PFSK-1 (cell line): ENCODE data around the gene HIBCH.

Source experiments
- FOXP2 ChIP-seq: optimal IDR thresholded peaks from 2 replicates; pipeline ENCODE3; 2011; ENCODE audit warnings: borderline replicate concordance, control low read depth, inconsistent platforms; ENCODE audit not compliant: insufficient read depth; ENCODE audit errors: extremely low read length, extremely low read depth
- POLR2AphosphoS5 ChIP-seq: IDR thresholded peaks from 2 replicates; pipeline ENCODE4 v1.6.1; 2012; ENCODE audit warnings: low read depth, mild to moderate bottlenecking, control low read depth, low read length, moderate library complexity
- SIN3A ChIP-seq: IDR thresholded peaks from 2 replicates; pipeline ENCODE4 v1.6.1; 2012; ENCODE audit warnings: mild to moderate bottlenecking, low read length, moderate library complexity, borderline replicate concordance; ENCODE audit not compliant: insufficient read depth
- TAF1 ChIP-seq: IDR thresholded peaks from 2 replicates; pipeline ENCODE4 v1.6.1; 2012; ENCODE audit warnings: low read length, control low read depth, borderline replicate concordance; ENCODE audit not compliant: insufficient read depth
- TF ChIP-seq, protein P1 (sequence below), 2 experiments: IDR thresholded peaks; 2 replicates each; pipeline versions ENCODE4 v1.6.1 to v1.8.0; 2011 to 2012; ENCODE audit warnings: low read depth in 2 of 2, low read length in 2 of 2, control low read depth in 1 of 2, inconsistent platforms in 1 of 2, mild to moderate bottlenecking in 1 of 2, moderate library complexity in 1 of 2; ENCODE audit not compliant: insufficient read depth in 1 of 2

Gene HIBCH

DNA sequence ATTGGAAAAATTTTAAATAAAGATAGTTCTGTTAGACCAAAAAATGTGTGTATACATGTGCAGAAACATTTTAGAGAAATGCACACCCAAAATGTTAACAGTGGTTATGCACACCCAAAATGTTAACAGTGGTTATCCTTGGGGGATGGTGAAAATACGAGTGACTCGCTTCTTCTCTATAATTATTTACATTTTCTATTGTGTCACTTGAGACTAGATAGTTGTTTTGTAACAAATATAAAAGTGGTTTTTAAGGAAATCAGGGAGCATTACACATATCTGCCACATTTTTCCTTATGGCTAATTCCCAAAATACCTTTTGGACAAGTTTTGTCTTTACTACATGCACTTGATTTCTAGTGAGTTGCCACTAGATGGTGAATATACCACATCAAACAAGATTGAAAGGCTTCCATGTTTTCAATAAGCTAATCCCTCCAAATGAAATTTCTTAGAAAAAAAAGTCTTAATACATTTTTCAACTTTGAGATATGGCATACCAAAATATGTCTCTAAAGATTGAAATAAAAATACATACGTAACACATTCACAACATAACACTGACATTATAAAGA lies 9.0 kb upstream of the HIBCH start:
- TF ChIP-seq FOXP2 (no peak), TAF1 (no peak), POLR2AphosphoS5 (no peak), SIN3A (no peak)
- TF ChIP-seq, protein P1, sequence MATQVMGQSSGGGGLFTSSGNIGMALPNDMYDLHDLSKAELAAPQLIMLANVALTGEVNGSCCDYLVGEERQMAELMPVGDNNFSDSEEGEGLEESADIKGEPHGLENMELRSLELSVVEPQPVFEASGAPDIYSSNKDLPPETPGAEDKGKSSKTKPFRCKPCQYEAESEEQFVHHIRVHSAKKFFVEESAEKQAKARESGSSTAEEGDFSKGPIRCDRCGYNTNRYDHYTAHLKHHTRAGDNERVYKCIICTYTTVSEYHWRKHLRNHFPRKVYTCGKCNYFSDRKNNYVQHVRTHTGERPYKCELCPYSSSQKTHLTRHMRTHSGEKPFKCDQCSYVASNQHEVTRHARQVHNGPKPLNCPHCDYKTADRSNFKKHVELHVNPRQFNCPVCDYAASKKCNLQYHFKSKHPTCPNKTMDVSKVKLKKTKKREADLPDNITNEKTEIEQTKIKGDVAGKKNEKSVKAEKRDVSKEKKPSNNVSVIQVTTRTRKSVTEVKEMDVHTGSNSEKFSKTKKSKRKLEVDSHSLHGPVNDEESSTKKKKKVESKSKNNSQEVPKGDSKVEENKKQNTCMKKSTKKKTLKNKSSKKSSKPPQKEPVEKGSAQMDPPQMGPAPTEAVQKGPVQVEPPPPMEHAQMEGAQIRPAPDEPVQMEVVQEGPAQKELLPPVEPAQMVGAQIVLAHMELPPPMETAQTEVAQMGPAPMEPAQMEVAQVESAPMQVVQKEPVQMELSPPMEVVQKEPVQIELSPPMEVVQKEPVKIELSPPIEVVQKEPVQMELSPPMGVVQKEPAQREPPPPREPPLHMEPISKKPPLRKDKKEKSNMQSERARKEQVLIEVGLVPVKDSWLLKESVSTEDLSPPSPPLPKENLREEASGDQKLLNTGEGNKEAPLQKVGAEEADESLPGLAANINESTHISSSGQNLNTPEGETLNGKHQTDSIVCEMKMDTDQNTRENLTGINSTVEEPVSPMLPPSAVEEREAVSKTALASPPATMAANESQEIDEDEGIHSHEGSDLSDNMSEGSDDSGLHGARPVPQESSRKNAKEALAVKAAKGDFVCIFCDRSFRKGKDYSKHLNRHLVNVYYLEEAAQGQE (IDR thresholded peaks at IDR 0.05; ENCODE audit: insufficient read depth in 1 of 2, low read depth in 2 of 2, low read length in 2 of 2), result no peak

DNA sequence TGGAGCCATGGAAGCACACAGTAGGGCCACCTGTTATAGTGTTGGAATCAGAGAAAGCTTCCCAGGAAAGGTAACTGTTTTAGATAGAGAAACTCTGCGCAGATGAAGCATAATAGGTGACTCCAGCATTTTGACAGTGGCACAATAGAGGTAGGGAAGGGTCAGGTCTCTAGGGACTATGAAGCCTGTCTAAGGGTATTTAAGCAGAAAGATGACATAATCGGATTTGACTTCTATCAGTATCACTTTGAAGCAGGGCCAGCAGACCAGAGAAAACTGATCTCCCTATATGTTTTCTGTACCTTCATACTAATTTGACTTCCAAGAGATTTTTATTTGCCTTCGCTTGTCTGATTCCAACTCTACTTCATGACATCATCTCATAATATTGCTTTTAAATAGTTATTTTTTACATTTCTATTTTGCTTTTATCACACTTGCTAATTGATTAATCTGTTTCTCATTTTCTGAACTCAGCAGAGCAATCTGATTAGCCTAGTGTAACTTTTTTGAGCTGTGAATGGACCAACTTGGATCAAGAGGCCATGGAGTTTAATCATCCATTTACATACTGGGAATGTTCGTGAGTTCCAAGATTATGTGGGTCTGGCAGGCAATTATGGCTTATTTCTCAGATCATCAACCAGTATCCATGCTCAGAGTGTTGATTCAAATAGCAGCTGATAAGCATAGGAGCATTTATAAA lies 8.4 kb upstream of the HIBCH start:
- TF ChIP-seq TAF1, result no peak
- TF ChIP-seq SIN3A, result no peak
- TF ChIP-seq, protein P1 (IDR thresholded peaks at IDR 0.05; ENCODE audit: insufficient read depth in 1 of 2, low read depth in 2 of 2, low read length in 2 of 2), result no peak
- no peak for TF ChIP-seq POLR2AphosphoS5
- TF ChIP-seq FOXP2, result no peak

DNA sequence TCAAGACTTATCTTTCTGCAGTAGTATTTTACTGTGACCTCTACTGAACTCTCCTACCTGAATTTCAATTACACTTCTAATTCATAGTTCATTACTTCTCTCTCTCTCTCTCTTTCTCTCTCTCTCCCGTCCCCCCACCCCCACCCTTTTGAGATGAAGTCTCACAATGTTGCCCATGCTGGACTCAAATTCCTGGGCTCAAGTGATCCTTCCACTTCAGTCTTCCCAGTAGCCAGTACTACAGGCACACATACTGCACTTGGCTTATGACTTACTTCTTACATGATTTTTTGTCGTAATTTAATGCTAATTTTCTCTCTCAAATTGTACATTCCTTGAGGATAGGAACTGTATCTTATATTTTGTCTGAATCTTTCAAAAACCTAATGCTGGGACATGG lies 6.0 kb upstream of the HIBCH start:
- TF ChIP-seq FOXP2 (no peak), SIN3A (no peak), TAF1 (no peak), POLR2AphosphoS5 (no peak)
- TF ChIP-seq, protein P1 (IDR thresholded peaks at IDR 0.05; ENCODE audit: insufficient read depth in 1 of 2, low read depth in 2 of 2, low read length in 2 of 2), result no peak

DNA sequence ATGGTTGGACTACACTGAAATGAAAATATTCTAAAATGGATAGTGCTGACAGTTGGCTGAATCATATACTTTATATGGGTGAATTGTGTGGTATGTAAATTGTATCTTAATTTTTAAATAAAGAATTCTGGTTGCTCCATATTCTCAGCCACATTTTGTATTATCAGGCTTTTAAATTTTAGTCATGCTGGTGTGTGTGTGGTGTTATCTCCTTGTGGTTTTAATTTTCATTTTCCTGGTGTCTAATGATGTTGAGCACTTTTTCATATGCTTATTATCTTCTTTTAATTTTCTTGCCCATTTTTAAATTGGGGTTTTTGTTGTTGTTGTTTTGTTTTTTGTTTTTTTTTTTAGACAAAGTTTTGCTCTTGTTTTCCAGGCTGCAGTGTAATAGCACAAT lies 3.8 kb upstream of the HIBCH start:
- no peak for TF ChIP-seq POLR2AphosphoS5
- TF ChIP-seq FOXP2, result no peak

DNA sequence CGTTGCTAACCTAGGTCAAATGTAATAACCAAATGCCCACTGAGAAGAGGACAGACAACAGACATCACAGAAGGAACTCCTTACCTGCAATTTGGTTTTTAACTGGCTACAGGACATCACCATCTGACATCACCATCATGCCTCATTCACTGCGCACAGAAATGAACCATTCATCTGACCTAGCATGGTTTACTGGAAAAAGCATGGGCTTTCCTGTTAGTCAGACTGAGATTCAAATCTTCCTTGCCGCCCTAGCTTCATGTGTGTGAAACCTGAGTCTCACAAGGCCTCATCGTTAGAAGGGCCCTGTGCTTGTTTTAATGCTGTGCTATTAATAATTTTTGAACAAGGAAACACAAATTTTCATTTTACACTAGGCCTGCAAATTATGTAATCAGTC lies 1.1 kb upstream of the HIBCH start:
- TF ChIP-seq, protein P1 (IDR thresholded peaks at IDR 0.05; ENCODE audit: insufficient read depth in 1 of 2, low read depth in 2 of 2, low read length in 2 of 2), result no peak
- TF ChIP-seq POLR2AphosphoS5 (no peak), FOXP2 (no peak), SIN3A (no peak), TAF1 (no peak)
